ENCODE results near the gene NFIC.
"Not testable (repeated sequence)": the region's sequence is repeated elsewhere in the genome, so short reads cannot be mapped to it uniquely, and the experiment has no call there.

GRCh38 chr19:3446657-3447056, 80.3 kb downstream of the NFIC start:
- not testable (repeated sequence) for TF ChIP-seq POLR2AphosphoS5 (IDR thresholded peaks at IDR 0.05; ENCODE audit: borderline replicate concordance, low read depth, low read length); EZH2 (IDR thresholded peaks at IDR 0.05); FOXP2 (optimal IDR thresholded peaks at IDR 0.05; ENCODE audit: control extremely low read depth, extremely low read length, insufficient read depth)

Data from SK-N-MC (cell line).